GM18909 (cell line): ENCODE results near the gene PPM1N.

Experiments
- ATAC-seq: cut with Tn5 transposase; IDR thresholded peaks from one replicate; pipeline ENCODE4 v1.9.1; 2021; ENCODE audit warnings: mild to moderate bottlenecking; ENCODE audit not compliant: unreplicated experiment, poor library complexity

The PPM1N gene

GRCh38 chr19:45498411-45499195 is at the start of gene PPM1N:
Gene PPM1N (plus strand): TSS chr19:45498443. CDS start chr19:45498473, 30 bp downstream.
- ATAC-seq: no peak

- no peak for ATAC-seq
These were observed 49.4 kb upstream of the PPM1N start for GRCh38 chr19:45448887-45449299.

DNA sequence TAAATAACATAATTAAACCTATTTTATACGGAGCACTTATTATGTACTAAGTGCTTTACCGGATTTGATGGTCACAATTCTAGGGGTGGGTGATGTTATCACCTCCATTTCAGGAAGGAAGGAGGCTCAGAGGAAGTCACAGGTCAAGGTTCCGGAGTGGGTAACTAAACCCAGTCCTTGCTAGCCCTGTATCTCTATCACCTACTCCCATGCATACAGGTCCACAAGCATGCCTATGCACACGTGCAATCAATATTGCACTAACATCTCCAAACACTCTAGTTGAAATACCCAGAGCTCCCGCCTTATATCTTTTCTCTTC is 48.3 kb upstream of the PPM1N start:
- peak; percentile 16 for ATAC-seq

GRCh38 chr19:45451131-45451849 is 47.0 kb upstream of the PPM1N start:
- peak; percentile 26 for ATAC-seq

- ATAC-seq: no peak
These were observed 46.3 kb upstream of the PPM1N start for GRCh38 chr19:45451850-45452387.

DNA sequence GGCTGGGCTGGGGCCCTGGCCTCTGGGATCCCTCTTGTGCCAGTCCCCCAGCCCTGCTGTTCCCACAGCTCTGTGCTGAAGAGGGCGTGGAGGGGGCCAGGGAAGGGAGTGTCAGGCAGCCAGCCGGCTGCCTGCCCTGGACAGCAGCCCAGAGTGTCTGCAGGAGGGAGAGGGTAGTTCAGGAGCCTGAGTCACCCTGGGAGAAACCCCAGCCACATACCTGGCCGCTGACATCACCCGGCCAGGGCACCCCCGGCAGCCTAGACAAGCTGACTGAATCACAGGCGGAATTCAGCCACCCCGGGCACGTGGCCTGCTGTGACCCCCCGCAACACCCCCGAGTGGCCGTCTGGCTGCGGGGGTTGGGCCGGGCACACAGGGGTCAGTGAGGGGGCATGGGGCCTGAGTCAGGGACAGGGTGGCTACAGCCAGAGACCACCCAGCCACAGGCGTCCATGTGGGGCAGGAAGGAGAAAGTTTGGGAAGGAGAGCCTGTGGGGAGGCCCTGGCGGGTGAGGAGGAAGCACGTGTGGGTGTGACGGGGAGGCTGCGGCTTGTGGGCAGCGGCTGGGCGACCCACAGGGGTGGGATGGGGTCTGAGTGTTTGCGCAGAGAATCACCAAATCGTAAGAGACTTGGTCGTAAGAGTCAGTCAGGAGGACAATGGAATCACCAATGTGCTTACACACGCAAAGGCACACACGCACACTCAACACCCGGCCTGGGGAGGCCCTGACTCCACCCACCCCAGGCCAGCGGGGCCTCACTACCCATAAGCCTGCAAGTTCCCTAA is 42.3 kb upstream of the PPM1N start:
- ATAC-seq: no peak

GRCh38 chr19:45456500-45456815 is 41.8 kb upstream of the PPM1N start:
- no peak for ATAC-seq

DNA sequence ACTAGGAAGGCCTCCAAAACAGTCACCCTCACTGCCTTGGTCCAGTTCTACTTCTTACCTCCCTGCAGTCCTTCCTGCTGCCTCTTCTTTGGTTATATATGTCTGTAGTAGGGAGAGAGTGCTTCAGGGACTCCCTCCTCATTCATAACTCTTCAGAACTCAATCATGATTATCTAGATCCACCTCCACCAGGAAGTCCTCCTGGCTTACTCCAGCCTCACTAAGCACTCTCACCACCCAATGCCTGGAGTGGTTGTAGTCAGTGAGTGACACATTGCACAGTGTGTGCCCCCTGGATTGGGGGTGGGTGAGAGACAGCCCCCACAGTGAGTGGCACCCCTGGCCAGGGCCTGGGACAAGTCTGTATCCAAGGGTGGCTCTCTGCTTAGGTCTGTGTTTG is 40.5 kb upstream of the PPM1N start:
- no peak for ATAC-seq

GRCh38 chr19:45460807-45461347 is 37.4 kb upstream of the PPM1N start:
- no peak for ATAC-seq

- ATAC-seq: no peak
These were observed 36.1 kb upstream of the PPM1N start for GRCh38 chr19:45462174-45462573.

DNA sequence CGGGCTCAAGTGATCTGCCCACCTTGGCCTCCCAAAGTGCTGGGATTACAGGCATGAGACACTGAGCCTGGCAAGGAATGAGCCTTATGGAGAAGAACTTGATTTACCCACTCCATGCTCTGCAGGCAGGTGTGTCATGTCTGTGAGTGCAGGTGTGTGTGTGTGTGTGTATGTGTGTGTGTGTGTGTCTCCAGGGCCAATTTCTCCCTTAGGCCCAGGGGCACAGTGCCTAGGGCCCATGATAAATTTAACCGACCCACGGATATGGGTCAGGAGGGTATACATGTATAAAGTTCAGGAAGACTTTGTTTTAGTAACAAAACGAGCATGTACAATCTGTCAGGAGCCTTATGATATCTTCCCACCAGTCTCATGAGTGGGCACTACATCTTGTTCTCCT is 35.0 kb upstream of the PPM1N start:
- no peak for ATAC-seq

DNA sequence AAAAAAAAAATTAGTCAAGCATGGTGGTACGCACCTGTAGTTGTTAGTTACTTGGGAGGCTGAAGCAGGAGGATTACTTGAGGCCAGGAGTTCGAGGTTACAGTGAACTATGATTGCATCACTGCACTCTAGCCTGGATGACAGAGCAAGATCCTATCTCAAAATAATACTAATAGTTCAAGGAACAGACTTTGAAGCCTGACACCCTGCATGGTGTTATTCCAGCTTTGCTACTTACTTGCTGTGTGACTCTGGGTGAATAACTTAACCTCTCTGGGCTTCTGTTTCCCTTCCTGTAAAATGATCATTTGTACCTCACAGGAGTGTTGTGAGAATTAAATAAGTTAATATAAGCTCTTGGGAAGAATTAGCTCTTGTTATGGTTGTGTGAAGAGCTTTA is 34.0 kb upstream of the PPM1N start:
- no peak for ATAC-seq

DNA sequence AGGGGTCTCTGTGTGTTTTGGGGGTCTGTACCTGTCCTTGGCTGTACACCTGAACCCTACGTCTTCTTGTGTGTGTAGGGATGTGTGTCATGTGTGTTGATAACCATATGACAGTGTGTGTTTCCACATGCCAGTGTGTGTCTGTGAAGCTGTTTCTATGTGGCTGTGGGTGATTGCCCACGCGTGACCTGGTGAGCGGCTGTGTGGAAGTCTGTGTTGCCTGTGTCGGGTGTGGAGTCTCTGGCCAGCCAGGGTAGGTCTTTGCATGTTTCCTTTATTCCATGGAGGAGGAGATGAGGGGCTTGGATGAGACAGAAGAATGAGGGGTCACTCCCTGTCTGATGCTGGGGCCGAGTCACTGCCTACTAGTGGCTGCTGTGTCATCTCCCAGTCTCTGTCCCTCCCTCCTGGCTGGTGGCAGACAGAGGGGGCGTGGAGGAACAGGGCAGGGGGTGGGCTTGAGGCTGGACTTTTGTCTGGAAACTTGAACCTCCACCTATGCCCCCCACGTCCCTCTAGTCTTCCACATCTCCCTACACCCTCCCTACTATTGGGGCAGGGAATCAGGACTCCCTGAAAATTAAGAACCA is 33.3 kb upstream of the PPM1N start:
- no peak for ATAC-seq

- no peak for ATAC-seq
These were observed 31.2 kb upstream of the PPM1N start for GRCh38 chr19:45467115-45467455.

DNA sequence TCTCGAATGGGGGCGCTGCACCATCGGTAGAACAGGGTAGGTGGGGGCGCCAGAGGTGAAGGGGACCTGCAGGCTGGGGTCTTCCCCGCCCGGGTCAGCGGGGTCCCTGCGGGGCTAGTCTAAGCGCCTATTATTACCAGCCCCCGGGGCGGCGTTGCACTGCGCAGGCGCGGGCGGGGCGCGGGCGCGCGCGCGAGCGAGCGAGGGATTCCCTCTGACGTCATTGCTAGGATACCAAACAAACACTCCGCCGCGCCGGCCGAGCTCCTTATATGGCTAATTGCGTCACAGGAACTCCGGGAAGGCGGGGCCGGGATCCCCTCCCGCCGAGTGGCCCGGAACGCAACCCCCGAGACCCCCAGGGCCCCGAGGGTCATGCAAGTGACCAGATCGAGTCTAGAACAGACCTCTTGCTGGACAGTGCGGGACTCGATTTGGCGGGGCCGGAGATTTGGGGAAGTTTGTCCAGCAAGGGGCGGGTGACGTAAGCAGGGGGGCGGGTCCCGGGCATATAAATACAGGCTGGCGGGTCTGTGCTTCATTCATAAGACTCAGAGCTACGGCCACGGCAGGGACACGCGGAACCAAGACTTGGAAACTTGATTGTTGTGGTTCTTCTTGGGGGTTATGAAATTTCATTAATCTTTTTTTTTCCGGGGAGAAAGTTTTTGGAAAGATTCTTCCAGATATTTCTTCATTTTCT is 30.6 kb upstream of the PPM1N start, which contains the start of gene FOSB:
Gene FOSB, plus strand, starts transcription at position 541 of the 703 bp plus-strand sequence. CDS start 591 bp downstream, outside the sequence.
- ATAC-seq: peak; percentile 61

DNA sequence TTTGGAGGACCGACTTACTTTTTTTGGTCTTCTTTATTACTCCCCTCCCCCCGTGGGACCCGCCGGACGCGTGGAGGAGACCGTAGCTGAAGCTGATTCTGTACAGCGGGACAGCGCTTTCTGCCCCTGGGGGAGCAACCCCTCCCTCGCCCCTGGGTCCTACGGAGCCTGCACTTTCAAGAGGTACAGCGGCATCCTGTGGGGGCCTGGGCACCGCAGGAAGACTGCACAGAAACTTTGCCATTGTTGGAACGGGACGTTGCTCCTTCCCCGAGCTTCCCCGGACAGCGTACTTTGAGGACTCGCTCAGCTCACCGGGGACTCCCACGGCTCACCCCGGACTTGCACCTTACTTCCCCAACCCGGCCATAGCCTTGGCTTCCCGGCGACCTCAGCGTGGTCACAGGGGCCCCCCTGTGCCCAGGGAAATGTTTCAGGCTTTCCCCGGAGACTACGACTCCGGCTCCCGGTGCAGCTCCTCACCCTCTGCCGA is 30.0 kb upstream of the PPM1N start:
- ATAC-seq: peak; percentile 13

DNA sequence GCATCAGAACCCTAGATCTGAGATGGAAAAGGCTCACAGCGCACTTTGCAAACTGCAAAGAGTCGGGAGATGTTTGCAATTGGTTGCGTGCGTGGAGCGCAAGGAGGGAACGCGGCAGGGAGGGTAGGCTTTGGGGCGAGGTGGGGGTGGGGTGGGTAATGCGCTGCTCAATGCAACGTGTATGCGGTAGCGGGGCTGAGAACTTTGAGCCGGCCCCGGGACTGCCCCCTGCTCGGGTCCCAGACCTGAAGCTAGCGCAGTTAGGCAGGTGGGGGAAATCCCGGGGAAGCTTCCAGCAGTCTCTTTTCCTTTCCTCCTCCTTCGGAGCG is 29.5 kb upstream of the PPM1N start:
- peak; percentile 24 for ATAC-seq

GRCh38 chr19:45469132-45469944 is 28.9 kb upstream of the PPM1N start:
- peak; percentile 56 for ATAC-seq
